Peyer's patch (tissue), 4 donors: Measurements from ENCODE around the gene HCFC1.

ENCODE experiments used
- CTCF ChIP-seq, 6 experiments: fragments of 450-650 bp in 4 of 6; fragments of 200-600 bp in 2 of 6; sonication (generic) in 1 of 6; IDR thresholded peaks; one replicate each; pipeline ENCODE4 v1.5.1; 2017 to 2019; ENCODE audit warnings: antibody characterized with exemption in 6 of 6, mild to moderate bottlenecking in 3 of 6, moderate library complexity in 1 of 6
- POLR2A ChIP-seq, 2 donors: fragments of 450-650 bp; IDR thresholded peaks; one replicate each; pipeline ENCODE4 v1.5.1; 2017; ENCODE audit warnings: antibody characterized with exemption in 2 of 2, mild to moderate bottlenecking in 2 of 2, moderate library complexity in 2 of 2

GRCh38 chrX:153966283-153966688 is 5.3 kb downstream of the HCFC1 start:
- no peak for TF ChIP-seq CTCF (IDR thresholded peaks at IDR 0.05)
- no peak for TF ChIP-seq POLR2A (IDR thresholded peaks at IDR 0.05)
